OCI-LY1 (cell line): Measurements from ENCODE around the gene ANO8.

Source experiments
- CTCF ChIP-seq: fragments of 200-600 bp; sonication (generic), shearing (Covaris generic); IDR thresholded peaks from 2 replicates; pipeline ENCODE4 v1.5.1; 2017; ENCODE audit warnings: mild to moderate bottlenecking, antibody characterized with exemption, low read length, moderate library complexity, mixed read lengths
- EZH2 ChIP-seq: fragments of 200-600 bp; sonication (generic), shearing (Covaris generic); IDR thresholded peaks from 2 replicates; pipeline ENCODE4 v1.8.0; 2017; ENCODE audit warnings: borderline replicate concordance, mixed run types, mild to moderate bottlenecking, antibody characterized with exemption, low read length, moderate library complexity, mixed read lengths

DNA sequence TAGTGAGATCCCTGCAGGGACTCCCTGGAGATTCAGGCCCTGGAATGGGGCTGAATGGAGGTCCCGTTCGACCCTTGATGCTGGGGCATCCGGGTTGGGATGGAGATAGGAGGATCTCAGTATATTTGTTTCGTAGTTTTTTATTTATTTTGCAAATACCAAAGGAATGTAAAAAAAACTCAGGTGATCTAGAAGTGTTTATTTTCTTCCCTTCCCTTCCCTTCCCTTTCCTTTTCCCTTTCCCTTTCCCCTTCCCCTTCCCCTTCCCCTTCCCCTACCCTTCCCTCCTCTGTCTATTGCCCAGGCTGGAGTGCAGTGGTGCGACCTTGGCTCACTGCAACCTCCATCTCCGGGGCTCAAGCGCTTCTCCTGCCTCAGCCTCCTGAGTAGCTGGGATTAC, 7.2 kb upstream of the ANO8 start:
- TF ChIP-seq CTCF, result no peak
- no peak for TF ChIP-seq EZH2
